Measurements from ENCODE around the gene CFAP46. TPM values are rescaled to one million over a fixed set of nuclear protein-coding genes. Genes with fewer than 3 reads are reported as not detected.

The CFAP46 gene
- total and polyA plus RNA-seq, 9 of the 15 experiments (the other 6 are each of a cell fraction or from before 2014, with no cell fraction given): not detected

DNA sequence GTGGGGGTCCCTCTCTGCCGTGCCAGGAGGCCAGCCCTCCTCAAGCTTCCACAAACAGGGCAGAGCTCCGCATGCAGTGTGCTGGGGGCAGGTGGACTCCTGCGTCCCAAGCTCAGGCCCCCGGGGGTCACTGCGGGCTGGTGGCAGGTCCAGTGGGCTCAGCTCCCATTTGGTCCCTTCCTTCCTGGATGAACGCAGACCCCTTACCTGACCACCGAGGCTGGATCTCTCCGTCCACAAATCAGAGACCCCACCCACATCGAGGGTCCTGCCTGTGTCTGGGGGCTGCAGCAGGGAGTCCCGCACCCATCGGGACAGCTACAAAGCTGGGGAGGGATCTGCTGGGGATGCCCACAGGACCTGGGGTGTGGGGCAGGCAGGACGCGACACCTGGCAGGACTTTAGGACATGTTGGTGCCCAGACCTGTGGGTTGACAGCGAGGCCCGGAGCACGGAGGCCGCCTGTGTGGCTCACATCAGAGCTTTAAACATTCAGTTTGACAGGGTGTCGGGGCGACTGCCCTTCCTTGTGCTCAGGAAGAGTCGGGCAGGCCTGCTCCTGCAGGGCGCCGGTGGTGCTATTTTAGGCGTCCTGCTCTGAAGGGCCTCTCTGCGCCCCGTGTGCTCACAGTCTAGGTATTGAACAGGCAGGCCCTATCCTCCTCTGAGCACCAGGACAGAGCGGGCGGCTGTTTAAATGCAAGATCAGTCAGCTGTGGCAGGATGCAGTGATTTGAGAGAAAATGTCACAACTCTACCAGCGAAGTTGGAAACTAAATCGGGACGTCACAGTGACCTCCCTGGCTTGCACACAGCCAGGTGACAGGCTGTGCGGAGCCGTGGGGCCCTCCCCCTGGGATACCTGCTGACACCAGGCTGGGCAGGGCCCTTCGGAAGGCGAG is 15.9 kb upstream of the CFAP46 start:
- no peaks in the 10 kb centered on the region for H3K79me2 ChIP-seq (ENCODE audit: control insufficient read depth, insufficient read depth, low read length)
- ATAC-seq (no peak), DNase-seq (ENCODE audit: extremely low read depth in 1 of 4, low spot score in 3 of 4) (no peak), FAIRE-seq (no peak)
- no peak overlapping the region for H3K9ac ChIP-seq (ENCODE audit: insufficient read depth in 1 of 2, low read depth in 2 of 2, low read length in 2 of 2)
- intact Hi-C loops (cut with micrococcal nuclease): no loop called here
- H3K27me3 ChIP-seq (ENCODE audit: control insufficient read depth in 2 of 2, insufficient read depth in 2 of 2, low read length in 2 of 2): peaks cover 0 to 42% of the 10 kb centered on the region in 2 experiments; a peak in 2 of 5 replicates
- H3K36me3 ChIP-seq (ENCODE audit: control insufficient read depth, insufficient read depth, low read length): no peaks in the 10 kb centered on the region
- in situ Hi-C loops (cut with MboI): no loop called here
- peaks cover 0 to 3% of the 10 kb centered on the region in 2 experiments; a peak in 2 of 5 replicates for H3K4me1 ChIP-seq (replicated peaks in 1 of 2; ENCODE audit: control insufficient read depth in 2 of 2, insufficient read depth in 2 of 2, low read length in 2 of 2)
- H3K9me3 ChIP-seq (replicated peaks; ENCODE audit: control insufficient read depth, insufficient read depth, low read depth, low read length): no peaks in the 10 kb centered on the region
- 2% methylated on average over 26 of the region's 34 CpGs for WGBS (ENCODE audit: insufficient coverage, low coverage, missing lambda C conversion rate)
- CTCF ChIA-PET (ENCODE audit: low intra/inter-chr PET ratio): no interaction called here
- H3K4me3 ChIP-seq: no peak overlapping the region
- H4K20me1 ChIP-seq (replicated peaks; ENCODE audit: control insufficient read depth, insufficient read depth, low read length): no peaks in the 10 kb centered on the region
- no TSS peak for BruUV-seq (replicated peaks)
- no peak overlapping the region for H3K4me2 ChIP-seq (ENCODE audit: insufficient read depth, low read length)
- POLR2A ChIA-PET: no interaction called here
- H3K9me1 ChIP-seq (ENCODE audit: control insufficient read depth, insufficient read depth, low read length): no peaks in the 10 kb centered on the region
- no peak overlapping the region for H3K27ac ChIP-seq (ENCODE audit: extremely low read depth, low read depth, low read length)
- no peak overlapping the region for H2AFZ ChIP-seq (ENCODE audit: low read depth, low read length)
- TF ChIP-seq, protein P1, sequence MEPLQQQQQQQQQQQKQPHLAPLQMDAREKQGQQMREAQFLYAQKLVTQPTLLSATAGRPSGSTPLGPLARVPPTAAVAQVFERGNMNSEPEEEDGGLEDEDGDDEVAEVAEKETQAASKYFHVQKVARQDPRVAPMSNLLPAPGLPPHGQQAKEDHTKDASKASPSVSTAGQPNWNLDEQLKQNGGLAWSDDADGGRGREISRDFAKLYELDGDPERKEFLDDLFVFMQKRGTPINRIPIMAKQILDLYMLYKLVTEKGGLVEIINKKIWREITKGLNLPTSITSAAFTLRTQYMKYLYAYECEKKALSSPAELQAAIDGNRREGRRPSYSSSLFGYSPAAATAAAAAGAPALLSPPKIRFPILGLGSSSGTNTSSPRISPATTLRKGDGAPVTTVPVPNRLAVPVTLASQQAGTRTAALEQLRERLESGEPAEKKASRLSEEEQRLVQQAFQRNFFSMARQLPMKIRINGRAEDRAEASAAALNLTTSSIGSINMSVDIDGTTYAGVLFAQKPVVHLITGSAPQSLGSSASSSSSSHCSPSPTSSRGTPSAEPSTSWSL (CRISPR knock-in tag; IDR thresholded peaks at IDR 0.05; ENCODE audit: borderline replicate concordance): no peak
- TF ChIP-seq TEAD1 (CRISPR knock-in tag; IDR thresholded peaks at IDR 0.05) (no peak), ETV5 (CRISPR knock-in tag; IDR thresholded peaks at IDR 0.05; ENCODE audit: low read depth) (no peak), SAP30 (IDR thresholded peaks at IDR 0.05; ENCODE audit: borderline replicate concordance, insufficient read depth, low read depth, low read length, poor library complexity, severe bottlenecking) (no peak), ZNF444 (CRISPR knock-in tag; IDR thresholded peaks at IDR 0.05) (no peak), CEBPB (tag; IDR thresholded peaks at IDR 0.05) (no peak)
- TF ChIP-seq, protein P2, sequence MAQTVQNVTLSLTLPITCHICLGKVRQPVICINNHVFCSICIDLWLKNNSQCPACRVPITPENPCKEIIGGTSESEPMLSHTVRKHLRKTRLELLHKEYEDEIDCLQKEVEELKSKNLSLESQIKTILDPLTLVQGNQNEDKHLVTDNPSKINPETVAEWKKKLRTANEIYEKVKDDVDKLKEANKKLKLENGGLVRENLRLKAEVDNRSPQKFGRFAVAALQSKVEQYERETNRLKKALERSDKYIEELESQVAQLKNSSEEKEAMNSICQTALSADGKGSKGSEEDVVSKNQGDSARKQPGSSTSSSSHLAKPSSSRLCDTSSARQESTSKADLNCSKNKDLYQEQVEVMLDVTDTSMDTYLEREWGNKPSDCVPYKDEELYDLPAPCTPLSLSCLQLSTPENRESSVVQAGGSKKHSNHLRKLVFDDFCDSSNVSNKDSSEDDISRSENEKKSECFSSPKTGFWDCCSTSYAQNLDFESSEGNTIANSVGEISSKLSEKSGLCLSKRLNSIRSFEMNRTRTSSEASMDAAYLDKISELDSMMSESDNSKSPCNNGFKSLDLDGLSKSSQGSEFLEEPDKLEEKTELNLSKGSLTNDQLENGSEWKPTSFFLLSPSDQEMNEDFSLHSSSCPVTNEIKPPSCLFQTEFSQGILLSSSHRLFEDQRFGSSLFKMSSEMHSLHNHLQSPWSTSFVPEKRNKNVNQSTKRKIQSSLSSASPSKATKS (CRISPR knock-in tag; IDR thresholded peaks at IDR 0.05): no peak
- TF ChIP-seq, protein P3, sequence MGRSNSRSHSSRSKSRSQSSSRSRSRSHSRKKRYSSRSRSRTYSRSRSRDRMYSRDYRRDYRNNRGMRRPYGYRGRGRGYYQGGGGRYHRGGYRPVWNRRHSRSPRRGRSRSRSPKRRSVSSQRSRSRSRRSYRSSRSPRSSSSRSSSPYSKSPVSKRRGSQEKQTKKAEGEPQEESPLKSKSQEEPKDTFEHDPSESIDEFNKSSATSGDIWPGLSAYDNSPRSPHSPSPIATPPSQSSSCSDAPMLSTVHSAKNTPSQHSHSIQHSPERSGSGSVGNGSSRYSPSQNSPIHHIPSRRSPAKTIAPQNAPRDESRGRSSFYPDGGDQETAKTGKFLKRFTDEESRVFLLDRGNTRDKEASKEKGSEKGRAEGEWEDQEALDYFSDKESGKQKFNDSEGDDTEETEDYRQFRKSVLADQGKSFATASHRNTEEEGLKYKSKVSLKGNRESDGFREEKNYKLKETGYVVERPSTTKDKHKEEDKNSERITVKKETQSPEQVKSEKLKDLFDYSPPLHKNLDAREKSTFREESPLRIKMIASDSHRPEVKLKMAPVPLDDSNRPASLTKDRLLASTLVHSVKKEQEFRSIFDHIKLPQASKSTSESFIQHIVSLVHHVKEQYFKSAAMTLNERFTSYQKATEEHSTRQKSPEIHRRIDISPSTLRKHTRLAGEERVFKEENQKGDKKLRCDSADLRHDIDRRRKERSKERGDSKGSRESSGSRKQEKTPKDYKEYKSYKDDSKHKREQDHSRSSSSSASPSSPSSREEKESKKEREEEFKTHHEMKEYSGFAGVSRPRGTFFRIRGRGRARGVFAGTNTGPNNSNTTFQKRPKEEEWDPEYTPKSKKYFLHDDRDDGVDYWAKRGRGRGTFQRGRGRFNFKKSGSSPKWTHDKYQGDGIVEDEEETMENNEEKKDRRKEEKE (IDR thresholded peaks at IDR 0.05; ENCODE audit: borderline replicate concordance in 1 of 2, control insufficient read depth in 1 of 2, low read depth in 2 of 2, low read length in 1 of 2): no peak
- TF ChIP-seq, protein P4, sequence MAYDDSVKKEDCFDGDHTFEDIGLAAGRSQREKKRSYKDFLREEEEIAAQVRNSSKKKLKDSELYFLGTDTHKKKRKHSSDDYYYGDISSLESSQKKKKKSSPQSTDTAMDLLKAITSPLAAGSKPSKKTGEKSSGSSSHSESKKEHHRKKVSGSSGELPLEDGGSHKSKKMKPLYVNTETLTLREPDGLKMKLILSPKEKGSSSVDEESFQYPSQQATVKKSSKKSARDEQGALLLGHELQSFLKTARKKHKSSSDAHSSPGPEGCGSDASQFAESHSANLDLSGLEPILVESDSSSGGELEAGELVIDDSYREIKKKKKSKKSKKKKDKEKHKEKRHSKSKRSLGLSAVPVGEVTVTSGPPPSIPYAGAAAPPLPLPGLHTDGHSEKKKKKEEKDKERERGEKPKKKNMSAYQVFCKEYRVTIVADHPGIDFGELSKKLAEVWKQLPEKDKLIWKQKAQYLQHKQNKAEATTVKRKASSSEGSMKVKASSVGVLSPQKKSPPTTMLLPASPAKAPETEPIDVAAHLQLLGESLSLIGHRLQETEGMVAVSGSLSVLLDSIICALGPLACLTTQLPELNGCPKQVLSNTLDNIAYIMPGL (CRISPR knock-in tag; IDR thresholded peaks at IDR 0.05): no peak
